ENCODE results near the gene ARMH4. TPM values are rescaled to one million over a fixed set of nuclear protein-coding genes. Genes with fewer than 3 reads are reported as not detected.

The ARMH4 gene
- total RNA-seq, 4 donors from 2014 or later = 2.3 to 4.6 (median 4.0) TPM

GRCh38 chr14:58193542-58193941 lies 41.5 kb upstream of the ARMH4 start:
- TF ChIP-seq CTCF (IDR thresholded peaks at IDR 0.05) = no peak
- ATAC-seq (ENCODE audit: low FRiP score) = no peak
- DNase-seq (ENCODE audit: low spot score) = no peak

GRCh38 chr14:58191763-58192601 lies 40.0 kb upstream of the ARMH4 start:
- DNase-seq (ENCODE audit: low spot score) (no peak), ATAC-seq (ENCODE audit: low FRiP score) (no peak)
- TF ChIP-seq CTCF (IDR thresholded peaks at IDR 0.05) = no peak

- ATAC-seq (ENCODE audit: low FRiP score) (no peak), DNase-seq (ENCODE audit: low spot score) (no peak)
- no peak for TF ChIP-seq CTCF (IDR thresholded peaks at IDR 0.05)
Measured at GRCh38 chr14:58189176-58189575, 37.2 kb upstream of the ARMH4 start.

GRCh38 chr14:58177125-58177524 lies 25.1 kb upstream of the ARMH4 start:
- no peak for TF ChIP-seq CTCF (IDR thresholded peaks at IDR 0.05)
- DNase-seq (ENCODE audit: low spot score) (no peak), ATAC-seq (ENCODE audit: low FRiP score) (no peak)

GRCh38 chr14:58171090-58171489 lies 19.1 kb upstream of the ARMH4 start:
- TF ChIP-seq CTCF (IDR thresholded peaks at IDR 0.05) = no peak
- DNase-seq (ENCODE audit: low spot score) = peak; percentile 48
- peak; percentile 82 for ATAC-seq (ENCODE audit: low FRiP score)

- ATAC-seq (ENCODE audit: low FRiP score) (no peak), DNase-seq (ENCODE audit: low spot score) (no peak)
- TF ChIP-seq CTCF (IDR thresholded peaks at IDR 0.05) = no peak
Measured at GRCh38 chr14:58167891-58168290, 15.9 kb upstream of the ARMH4 start.

GRCh38 chr14:58167057-58167456 lies 15.0 kb upstream of the ARMH4 start:
- TF ChIP-seq CTCF (IDR thresholded peaks at IDR 0.05) = no peak
- ATAC-seq (ENCODE audit: low FRiP score) (no peak), DNase-seq (ENCODE audit: low spot score) (no peak)
